ENCODE data around the gene ASPN.

ASPN gene

GRCh38 chr9:92524881-92525280, 42.6 kb upstream of the ASPN start:
- TF ChIP-seq CTCF (IDR thresholded peaks at IDR 0.05; ENCODE audit: insufficient read depth, low read depth, low read length, missing control alignments), result no peak
- no peak for DNase-seq (ENCODE audit: low read depth)

GRCh38 chr9:92522983-92523970, 41.0 kb upstream of the ASPN start:
- no peak for TF ChIP-seq CTCF (IDR thresholded peaks at IDR 0.05; ENCODE audit: insufficient read depth, low read depth, low read length, missing control alignments)
- no peak overlapping the region for H3K4me3 ChIP-seq (ENCODE audit: low read depth, low read length)
- no peak for DNase-seq (ENCODE audit: low read depth)

More at GRCh38 chr9:92524881-92525280, 42.6 kb upstream of the ASPN start:
- H3K4me3 ChIP-seq (ENCODE audit: low read depth, low read length), result no peak overlapping the region

GRCh38 chr9:92520837-92521236, 38.5 kb upstream of the ASPN start:
- no peak overlapping the region for H3K4me3 ChIP-seq (ENCODE audit: low read depth, low read length)
- DNase-seq (ENCODE audit: low read depth), result no peak
- no peak for TF ChIP-seq CTCF (IDR thresholded peaks at IDR 0.05; ENCODE audit: insufficient read depth, low read depth, low read length, missing control alignments)

GRCh38 chr9:92518199-92518598, 35.9 kb upstream of the ASPN start:
- TF ChIP-seq CTCF (IDR thresholded peaks at IDR 0.05; ENCODE audit: insufficient read depth, low read depth, low read length, missing control alignments), result no peak
- DNase-seq (ENCODE audit: low read depth), result no peak
- no peak overlapping the region for H3K4me3 ChIP-seq (ENCODE audit: low read depth, low read length)

GRCh38 chr9:92517046-92517445, 34.7 kb upstream of the ASPN start:
- DNase-seq (ENCODE audit: low read depth), result no peak
- H3K4me3 ChIP-seq (ENCODE audit: low read depth, low read length), result no peak overlapping the region
- TF ChIP-seq CTCF (IDR thresholded peaks at IDR 0.05; ENCODE audit: insufficient read depth, low read depth, low read length, missing control alignments), result no peak

- H3K4me3 ChIP-seq (ENCODE audit: low read depth, low read length), result no peak overlapping the region
- DNase-seq (ENCODE audit: low read depth), result no peak
- TF ChIP-seq CTCF (IDR thresholded peaks at IDR 0.05; ENCODE audit: insufficient read depth, low read depth, low read length, missing control alignments), result no peak
Observed at GRCh38 chr9:92516521-92516920, 34.2 kb upstream of the ASPN start.

Data from GM12865 (cell line).